HG02943 (cell line): ENCODE results near the gene TUBGCP2.

Source experiments
- ATAC-seq: cut with Tn5 transposase; IDR thresholded peaks from one replicate; pipeline ENCODE4 v1.9.1; 2021; ENCODE audit warnings: mild to moderate bottlenecking, low read depth, moderate library complexity; ENCODE audit not compliant: unreplicated experiment

Gene TUBGCP2

DNA sequence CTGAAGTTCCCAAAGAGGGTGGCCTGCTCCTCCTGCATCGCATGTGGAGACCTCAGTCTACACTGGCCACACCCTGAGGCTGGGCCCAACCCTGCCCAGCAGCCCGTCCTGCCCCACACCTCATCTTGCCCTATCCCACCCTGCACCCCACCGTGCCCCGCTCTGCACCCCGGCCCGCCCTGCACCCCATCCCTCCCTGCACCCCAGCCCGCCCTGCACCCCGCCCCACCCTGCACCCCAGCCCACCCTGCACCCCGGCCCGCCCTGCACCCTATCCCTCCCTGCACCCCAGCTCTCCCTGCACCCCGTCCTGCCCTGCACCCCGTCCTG is 56.5 kb downstream of the TUBGCP2 start:
- no peak for ATAC-seq

DNA sequence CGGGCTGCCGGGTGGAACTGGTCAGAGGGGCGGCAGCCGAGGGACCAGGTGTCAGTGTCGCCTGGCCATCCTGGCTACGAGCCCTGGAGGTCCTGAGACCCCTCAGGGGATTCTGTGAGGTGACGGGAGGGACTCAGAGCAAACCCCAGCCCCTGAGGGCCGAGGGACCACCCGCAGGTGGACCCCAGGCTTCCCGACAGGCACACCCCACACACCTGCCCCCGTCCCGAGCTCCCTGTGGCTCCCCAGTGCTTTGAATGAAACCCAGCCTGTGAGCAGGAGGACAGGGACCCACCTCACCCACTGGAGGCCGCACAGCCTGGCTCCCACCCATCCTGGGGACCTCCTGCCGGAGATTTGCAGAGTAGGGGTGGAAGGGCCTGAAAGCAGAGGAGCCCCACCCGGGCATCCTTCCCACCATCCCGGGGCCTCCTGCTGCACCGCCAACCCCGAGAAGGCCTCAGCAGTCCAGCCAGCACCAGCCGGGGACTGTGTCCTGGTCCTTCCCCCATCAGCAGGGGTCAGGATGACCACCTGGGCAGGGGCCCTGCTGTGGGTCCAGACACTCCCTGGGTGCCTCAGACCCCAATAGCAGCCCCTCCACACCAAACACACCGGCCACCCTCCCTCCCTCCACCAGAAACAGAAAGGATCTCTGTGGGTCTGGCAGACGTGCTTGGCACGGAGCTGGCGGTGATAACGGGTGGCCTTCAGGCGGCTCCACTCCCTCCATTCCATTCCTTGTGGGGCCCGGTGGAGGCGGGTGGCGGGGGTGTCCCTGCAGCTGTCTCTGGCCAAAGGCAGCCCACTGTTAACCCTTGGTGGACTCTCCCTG is 57.1 kb downstream of the TUBGCP2 start:
- no peak for ATAC-seq

DNA sequence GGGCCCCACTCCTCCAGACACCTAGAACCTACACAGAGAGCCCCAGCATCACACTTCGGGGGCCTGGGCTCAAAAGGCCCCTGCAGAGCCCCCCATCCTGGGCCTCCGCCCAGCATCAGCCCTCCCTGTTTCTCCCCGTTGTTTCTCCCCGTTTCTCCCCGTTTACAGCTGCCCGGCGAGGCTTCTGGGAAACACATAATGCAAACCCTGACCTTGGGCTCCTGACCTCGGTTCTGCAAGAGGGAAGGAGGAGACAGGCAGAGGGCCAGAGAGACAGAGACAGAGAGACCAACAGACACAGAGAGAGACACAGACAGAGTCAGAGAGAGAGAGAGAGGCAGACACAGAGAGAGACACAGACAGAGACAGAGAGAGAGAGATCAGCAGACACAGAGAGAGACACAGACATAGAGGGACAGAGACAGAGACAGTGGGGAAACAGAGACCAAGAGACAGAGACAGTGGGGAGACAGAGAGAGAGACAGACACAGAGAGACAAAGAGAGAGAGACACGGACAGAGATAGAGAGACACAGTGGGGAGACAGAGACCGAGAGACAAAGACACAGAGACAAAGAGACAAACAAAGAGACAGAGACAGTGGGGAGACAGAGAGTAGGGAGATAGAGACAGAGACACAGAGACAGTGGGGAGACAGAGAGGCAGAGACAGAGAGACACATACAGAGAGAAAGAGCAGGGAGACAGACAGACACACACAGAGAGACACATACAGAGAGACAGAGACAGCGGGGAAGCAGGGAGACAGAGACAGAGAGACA is 58.5 kb downstream of the TUBGCP2 start:
- no peak for ATAC-seq

DNA sequence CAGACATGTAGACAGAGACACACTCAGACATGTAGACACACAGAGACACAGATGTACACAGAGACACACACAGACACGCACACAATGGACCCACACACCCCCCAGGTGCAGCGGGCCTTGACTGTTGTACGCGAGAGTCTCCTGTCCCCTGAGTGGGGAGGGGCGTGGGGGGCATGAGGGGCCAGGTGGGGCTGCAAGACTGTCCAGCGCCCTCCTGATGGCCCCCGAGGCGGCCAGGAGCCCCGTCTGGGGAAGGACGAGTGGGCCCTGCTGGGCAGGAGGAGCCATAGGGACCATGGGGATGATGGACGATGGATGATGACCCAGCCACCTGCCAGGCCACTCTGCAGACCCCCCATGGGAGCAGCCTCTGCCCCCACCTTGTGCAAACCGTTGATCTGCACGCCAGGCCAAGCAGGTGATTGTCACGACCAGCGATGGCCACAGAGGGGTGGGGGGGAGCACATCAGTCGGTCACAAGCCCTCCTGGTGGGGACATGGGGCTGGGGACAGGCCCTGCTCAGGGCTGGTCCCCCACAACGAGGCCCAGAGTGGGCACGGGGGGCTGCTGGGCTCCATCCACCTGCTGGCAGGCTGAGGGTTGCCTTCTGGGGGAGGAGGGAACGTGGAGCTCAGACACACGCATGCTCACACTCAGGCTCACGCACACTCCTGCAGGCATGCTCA is 59.4 kb downstream of the TUBGCP2 start:
- no peak for ATAC-seq

DNA sequence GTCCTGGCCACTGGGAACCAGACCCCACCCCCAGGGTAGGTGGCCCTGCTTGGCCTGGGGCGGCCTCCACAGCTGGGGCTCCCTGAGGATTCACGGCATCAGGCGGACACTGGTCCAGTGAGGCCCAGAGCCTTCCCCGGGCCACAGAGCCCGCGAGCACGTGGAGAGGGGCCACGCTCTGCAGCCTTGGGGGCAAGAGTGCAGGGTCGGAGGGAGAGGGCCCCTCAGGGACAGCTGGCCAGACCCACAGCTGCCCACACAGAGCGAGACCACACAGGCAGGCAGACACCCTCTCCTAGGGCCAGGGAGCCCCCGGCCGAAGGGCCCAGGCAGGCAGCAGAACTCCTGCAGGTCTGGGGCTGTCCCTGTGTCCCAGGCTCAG is 60.3 kb downstream of the TUBGCP2 start:
- no peak for ATAC-seq

DNA sequence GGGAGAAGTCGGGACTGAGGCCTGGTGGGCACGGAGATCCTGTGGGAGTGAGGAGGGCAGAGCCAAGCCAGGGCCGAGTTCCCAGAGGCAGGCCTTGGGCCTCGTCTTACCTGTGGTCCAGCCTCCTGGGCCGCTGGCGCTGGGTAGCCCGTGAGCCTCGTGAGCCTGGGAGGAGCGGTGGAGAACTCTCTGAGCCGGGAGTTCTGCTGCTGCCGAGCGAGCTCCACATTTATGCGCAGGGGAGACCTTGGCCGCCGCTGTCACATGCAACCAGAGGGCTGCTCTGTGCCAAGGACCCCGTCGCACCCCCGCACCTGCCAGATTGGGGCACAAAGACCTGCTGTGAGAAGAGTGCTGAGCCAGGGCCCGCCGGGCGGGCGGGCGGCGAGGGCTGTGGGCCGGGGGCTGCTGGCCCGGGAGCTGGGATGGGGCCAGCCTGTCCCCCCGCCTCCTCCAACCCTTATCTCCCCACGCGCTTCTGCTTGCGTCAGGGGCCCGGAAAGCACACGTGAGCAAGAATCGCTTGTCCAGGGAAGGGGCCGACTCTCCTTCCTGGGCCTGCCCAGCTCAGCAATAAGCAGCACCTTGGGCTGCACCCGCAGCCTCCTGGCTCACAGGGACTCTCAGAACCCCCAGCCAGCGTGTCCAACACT is 60.9 kb downstream of the TUBGCP2 start:
- no peak for ATAC-seq

DNA sequence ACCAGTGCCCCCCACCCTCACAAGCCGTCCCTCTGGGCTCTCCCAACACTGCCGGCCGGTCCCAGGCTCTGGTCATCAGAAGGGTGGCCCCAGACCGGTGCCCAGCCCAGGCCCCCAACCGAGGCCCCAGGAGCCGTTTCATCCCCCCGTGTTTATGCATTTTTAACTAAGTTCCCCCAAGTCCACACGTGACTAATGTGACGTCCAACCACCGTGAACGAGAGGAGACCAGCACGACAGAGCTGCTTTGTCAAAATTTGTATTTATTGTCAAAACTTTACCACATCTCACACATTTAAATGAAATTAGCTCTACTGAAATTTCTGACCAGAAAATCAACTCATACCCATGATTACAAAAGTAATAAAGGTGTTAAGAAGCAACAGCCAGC is 62.4 kb downstream of the TUBGCP2 start:
- ATAC-seq: no peak

DNA sequence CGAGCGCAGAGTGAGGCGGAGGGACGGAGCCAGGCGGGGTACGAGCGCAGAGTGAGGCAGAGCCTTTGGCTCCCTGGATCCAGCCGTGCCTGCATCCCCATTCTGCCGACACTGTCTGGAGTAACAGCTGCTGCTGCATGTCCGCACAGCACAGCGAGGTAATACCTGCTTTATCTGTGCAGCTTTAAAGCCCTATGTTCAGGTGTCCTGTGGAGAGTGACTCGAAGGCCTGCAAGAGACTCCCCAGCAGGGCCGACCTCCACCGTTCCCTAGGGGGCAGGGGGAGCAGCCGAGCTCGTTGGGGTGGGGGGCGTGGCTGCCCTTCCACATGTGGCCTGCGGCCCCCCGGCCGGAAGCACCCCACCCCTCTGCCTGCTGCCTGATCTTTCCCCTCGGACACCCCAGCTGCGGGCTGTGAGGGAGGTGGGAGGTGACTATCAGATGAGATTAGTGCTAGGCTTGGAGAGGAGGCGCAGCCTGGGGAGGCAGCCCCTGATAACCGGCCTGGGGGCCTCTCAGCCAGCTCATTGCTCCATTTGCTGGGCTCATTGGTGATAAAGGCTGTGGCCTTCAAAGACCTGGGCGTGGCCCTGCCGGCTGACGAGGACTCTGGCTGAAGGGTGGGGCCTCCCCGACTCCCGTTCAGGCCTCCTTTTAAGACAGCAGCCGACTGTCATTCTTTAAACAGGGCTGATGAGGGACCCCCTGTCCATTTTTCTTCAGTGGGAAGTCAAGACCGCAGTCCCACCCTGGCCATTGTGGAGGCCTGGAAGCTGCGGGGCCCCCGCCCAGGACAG is 63.0 kb downstream of the TUBGCP2 start:
- no peak for ATAC-seq

DNA sequence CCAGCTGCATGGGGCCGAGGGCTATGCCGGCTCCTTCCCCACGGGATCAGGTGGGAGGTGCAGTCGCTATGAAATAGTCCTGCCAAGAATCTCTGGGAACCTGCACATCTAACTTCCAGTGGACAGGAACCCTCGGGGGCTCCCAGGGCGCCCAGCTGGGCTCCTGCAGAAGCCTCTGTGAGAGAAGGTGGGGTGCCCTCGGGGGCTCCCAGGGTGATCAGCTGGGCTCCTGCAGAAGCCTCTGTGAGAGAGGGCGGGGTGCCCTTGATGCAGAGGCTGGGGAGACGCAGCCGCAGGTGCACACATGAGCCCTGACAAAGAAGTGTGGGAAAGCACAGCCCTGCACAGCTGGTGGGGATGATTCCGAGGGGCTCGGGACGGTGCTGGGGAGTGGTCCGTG is 65.1 kb downstream of the TUBGCP2 start:
- no peak for ATAC-seq

DNA sequence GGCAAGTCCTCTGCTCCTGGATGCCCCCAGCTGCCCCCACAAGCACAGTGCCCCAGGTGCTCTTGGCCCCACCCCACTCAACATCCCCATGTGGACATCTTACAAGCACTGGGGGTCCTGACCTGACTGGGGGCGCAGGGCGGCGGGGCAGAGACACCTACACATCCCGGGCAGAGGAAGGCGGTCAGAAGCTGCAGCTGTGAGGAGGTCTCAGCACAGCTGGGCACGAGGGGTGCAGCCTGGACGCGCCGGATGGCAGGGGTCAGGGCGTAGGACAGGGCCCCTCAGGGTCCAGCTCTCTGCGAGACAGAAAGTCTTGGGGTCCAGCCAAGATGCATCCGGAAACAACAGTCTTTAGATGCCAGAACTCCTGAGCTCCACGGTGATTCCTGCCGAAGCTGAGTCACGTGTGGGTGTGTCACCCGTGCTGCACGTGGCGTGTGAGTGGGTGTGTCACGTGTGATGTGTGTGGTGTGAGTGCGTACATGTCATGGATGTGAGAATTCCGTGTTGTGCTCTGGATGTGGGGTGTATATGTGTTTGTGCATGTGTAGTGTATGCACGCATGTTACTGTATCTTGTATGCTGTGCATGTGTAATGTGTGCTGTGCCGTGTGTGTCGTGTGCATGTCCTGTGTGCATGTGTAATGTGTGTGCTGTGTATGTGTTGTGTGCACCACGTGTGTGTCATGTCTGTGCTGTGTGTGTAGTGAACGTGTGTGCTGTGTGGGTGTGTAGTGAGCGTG is 65.9 kb downstream of the TUBGCP2 start:
- no peak for ATAC-seq

DNA sequence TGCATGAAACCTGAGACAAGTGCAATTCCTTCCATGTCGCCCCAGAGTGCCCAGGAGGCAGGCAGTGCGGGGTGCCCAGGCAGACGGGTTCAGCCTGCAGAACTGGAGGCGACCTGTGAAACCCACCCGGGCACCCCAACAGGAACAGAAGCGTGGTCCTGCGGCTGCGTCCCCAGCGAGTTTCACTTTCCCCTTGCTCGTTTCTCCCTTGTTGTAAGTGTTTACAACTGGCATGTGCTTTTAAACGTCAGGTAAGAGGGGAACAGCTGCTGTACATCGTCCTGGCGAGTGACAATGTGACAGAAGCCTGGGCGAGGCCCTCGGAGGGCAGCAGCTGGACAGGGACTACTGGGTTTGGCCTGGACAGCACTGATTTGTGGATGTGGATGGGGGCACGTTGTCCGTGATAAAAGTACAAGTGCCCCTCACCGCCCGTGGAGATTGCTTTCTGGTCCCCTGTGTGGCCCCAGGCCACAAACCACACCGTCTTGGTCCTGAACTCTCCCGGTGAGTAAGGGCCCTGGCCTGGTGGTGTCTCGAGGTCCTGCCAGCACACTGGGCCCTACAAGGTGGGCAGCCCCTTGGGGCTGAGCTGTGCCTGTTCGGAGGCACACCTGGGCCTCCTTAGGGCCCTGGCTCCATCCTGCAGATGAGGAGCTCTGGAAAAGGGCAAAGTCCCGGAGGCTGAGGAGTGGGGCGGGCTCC is 67.0 kb downstream of the TUBGCP2 start:
- ATAC-seq: no peak

DNA sequence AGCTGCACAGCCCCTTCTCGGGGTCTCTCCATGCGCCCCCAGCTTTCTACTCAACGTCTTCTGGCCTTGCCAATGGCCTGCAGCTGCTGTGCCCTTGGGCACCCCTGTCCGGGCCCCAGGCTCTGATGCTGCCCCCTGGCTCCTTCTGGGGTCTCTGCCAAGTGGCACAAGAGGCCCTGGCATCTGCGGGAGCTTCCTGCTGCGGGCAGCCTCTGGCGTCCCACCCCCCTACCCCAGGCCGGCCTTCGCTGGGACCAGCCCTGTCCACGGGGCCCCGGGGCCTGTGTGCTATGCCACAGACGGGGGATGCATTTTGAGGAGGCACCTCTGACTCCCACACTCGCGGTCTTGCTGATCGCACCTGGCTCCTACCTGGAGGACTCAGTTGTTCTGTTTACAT is 68.7 kb downstream of the TUBGCP2 start:
- ATAC-seq: no peak

DNA sequence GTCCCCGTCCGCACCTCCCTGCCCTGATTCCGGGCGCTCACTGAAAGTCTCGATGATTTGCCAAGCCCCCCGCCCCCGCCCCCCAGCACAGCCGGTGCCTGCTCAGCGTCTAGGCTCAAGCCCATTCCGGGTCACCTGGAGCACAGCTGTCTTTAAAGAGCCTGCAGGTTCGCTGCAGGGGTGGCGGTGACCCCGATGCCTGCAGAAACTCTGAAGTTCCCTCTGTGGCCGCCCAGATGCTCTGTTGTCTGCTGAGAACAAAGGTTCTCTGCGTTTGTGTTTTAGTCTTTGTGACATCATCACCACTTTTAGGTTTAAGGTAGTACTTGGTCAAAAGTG is 70.2 kb downstream of the TUBGCP2 start:
- ATAC-seq: no peak

DNA sequence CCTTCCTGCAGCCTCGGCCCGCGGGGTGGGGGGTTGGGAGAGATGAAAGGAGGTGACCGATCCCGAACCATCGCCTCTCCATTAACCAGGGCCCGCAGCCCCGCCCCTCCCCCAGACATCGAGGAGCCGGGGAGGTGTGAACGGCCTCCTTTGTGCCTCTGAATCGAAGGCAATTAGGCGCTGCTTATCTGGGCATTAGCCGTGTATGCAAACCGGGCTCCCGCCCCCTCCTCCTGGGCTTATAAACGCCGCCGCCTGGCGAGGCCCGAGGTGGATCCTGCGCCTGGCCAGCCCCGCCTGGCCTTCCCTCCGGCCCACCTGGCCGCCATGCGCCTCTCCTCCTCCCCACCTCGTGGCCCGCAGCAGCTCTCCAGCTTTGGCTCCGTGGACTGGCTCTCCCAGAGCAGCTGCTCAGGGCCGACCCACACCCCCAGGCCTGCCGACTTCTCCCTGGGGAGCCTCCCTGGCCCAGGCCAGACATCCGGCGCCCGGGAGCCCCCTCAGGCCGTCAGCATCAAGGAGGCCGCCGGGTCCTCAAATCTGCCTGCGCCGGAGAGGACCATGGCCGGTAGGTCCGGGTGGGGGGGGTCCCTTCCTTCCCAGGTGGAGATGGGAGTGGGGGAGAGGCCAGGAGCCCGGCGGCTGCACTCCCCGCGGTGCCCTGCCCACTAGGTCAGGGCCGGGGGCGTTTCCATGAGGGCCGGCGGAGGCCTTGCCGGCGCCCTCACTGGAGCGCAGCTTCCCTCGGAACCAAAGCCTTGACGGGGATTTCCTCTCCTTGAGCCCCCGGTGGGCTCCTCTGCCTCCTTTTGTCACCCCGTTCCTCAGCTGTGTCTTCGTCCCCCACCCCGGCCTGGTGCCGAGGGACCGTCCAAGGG is 70.8 kb downstream of the TUBGCP2 start, which contains the start of gene VENTX:
TSS of gene VENTX (plus strand) at position 268 of the 878 bp plus-strand sequence. CDS start at position 328, 60 bp downstream.
- ATAC-seq: no peak

DNA sequence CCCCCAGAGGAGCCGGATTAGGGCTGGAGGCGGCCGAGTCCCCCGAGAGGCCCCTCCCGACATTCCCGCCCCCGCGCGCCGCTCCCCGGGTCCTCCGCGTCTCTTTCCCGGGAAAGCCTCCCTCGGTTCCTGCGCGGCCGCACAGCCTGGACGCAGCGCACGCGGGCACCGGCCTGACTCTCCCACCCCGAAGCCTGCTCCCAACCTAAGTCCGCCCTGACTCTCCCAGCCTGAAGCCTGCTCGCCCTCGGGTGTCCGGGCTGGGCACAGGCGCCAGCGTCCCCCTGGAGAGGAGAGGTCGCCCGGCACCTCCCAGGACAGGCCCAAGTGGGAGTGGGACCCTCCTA is 71.5 kb downstream of the TUBGCP2 start:
- ATAC-seq: no peak

DNA sequence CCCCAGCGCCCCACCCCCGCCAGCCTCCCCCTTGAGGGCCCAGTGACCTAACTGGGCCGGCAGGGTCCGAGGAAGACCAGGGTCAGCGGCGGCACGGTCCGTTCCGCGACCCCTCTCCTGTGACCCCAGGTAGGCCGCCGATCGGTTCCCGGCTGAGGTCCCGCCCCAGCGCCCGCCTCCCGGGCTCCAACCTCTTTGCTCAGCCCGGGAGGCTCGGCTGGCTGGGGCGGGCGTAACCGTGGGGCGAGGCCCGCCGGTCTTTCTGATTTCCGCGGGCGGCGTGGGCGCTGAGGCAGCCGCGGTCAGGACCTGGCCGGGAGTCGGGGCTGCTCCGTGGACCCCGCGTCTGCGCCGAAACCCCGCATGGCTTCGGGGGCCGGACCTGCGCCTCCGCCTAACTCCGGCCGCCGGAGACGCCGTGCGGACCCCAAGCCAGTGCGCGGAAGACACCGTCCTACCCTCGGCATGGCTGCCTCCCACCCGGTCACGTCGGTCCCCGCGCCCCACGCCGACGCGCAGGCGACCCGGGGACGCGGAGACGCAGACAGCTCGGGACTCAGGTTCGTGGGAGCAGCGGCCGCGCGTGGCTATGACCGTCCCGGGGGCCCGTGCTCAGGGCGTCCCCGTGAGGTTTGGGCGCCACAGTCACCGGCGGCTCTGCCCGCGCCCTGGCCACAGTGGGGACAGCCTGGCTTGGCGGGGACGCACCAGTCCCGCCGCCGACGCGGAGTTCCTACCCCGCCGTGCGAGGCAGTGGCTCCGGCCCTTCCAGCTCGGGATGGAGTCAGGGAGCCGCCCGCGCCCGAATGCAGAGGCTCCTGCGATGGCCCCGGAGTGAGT is 72.1 kb downstream of the TUBGCP2 start:
- ATAC-seq: no peak

DNA sequence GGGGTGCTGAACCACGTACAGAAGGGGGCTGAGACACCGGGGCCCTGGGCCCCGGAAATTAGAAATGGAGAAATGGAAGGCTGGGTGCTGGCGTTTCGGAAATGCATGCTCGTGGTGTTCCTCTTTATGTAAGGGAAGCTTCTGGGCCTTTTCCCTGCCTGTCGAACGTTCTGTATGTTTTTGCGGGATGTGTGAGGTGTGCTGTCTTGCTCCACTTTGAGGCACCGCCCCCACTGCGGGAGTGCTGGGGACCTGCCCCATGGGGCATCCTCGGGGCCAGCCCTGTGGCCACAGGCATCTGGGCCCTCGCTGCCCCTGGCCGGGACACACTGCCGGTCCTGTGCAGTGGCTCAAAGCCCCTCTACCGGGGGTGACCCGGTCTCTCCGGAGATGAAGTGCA is 72.7 kb downstream of the TUBGCP2 start:
- ATAC-seq: no peak
